Measurements from ENCODE around the gene ITPR2. TPM values are rescaled to one million over a fixed set of nuclear protein-coding genes. Genes with fewer than 3 reads are reported as not detected.
"Not testable (repeated sequence)": the region's sequence is repeated elsewhere in the genome, so short reads cannot be mapped to it uniquely, and the experiment has no call there.

ITPR2 gene
- total RNA-seq, 1 experiment from 2014 or later = 41.6 TPM

GRCh38 chr12:26838888-26839416 lies 6.0 kb upstream of the ITPR2 start:
- Histone ChIP-seq H3K36me3 (ENCODE audit: control insufficient read depth, insufficient read depth, low read length) (no peaks in the 10 kb centered on the region), H3K4me1 (no peaks in the 10 kb centered on the region), H3K4me3 (ENCODE audit: low read depth, low read length) (no peak overlapping the region), H3K27me3 (replicated peaks; ENCODE audit: control insufficient read depth, insufficient read depth, low read length) (no peaks in the 10 kb centered on the region), H3K9me3 (peaks cover 9% of the 10 kb centered on the region; the same call in 1 of the 2 replicates)
- no peaks in the 10 kb centered on the region for H3K27me3 Mint-ChIP-seq (ENCODE audit: insufficient read depth, unreplicated experiment)
- intact Hi-C loops (cut with micrococcal nuclease; ENCODE audit: unreplicated experiment) = loop anchor here (10.0 kb wide), 1 partner anchor 724 kb away; no protein-coding TSS in a partner anchor
- no peaks in the 10 kb centered on the region for H3K36me3 Mint-ChIP-seq (ENCODE audit: insufficient read depth, unreplicated experiment)
- BruUV-seq (replicated peaks) = no TSS peak
- no peak overlapping the region for H3K27ac Mint-ChIP-seq (ENCODE audit: unreplicated experiment)
- ChIA-PET POLR2A (no interaction called here), CTCF (interaction anchor here (0.6 kb wide), 1 partner anchor 1318 kb away, joined by 3 read pairs; no protein-coding TSS in a partner anchor)
- peaks cover 12% of the 10 kb centered on the region for H3K9me3 Mint-ChIP-seq (ENCODE audit: unreplicated experiment)
- DNase-seq = no peak
- H3K4me1 Mint-ChIP-seq (ENCODE audit: low read depth, unreplicated experiment) = peaks cover 10% of the 10 kb centered on the region
- TF ChIP-seq CTCF (IDR thresholded peaks at IDR 0.05; ENCODE audit: insufficient read depth in 1 of 2, low read depth in 1 of 2, low read length in 1 of 2, severe bottlenecking in 1 of 2, unreplicated experiment in 1 of 2) = no peak
- no peak overlapping the region for H3K4me3 Mint-ChIP-seq (ENCODE audit: unreplicated experiment)

- peaks cover 9% of the 10 kb centered on the region; the same call in 1 of the 2 replicates for H3K9me3 ChIP-seq
- no peaks in the 10 kb centered on the region for H3K27me3 Mint-ChIP-seq (ENCODE audit: insufficient read depth, unreplicated experiment)
- 0 out of 2 replicates have a peak, but pooled peaks cover 1% of the 10 kb centered on the region for H3K4me1 ChIP-seq
- ChIA-PET CTCF (no interaction called here), POLR2A (no interaction called here)
- no peaks in the 10 kb centered on the region for H3K27me3 ChIP-seq (replicated peaks; ENCODE audit: control insufficient read depth, insufficient read depth, low read length)
- peaks cover 12% of the 10 kb centered on the region for H3K9me3 Mint-ChIP-seq (ENCODE audit: unreplicated experiment)
- DNase-seq = no peak
- intact Hi-C loops (cut with micrococcal nuclease; ENCODE audit: unreplicated experiment) = loop anchor here (10.0 kb wide), 1 partner anchor 721 kb away; no protein-coding TSS in a partner anchor
- no TSS peak for BruUV-seq (replicated peaks)
- H3K4me3 Mint-ChIP-seq (ENCODE audit: unreplicated experiment) = no peak overlapping the region
- peaks cover 12% of the 10 kb centered on the region for H3K36me3 Mint-ChIP-seq (ENCODE audit: insufficient read depth, unreplicated experiment)
- H3K36me3 ChIP-seq (ENCODE audit: control insufficient read depth, insufficient read depth, low read length) = no peaks in the 10 kb centered on the region
- no peak overlapping the region for H3K27ac Mint-ChIP-seq (ENCODE audit: unreplicated experiment)
- TF ChIP-seq CTCF (IDR thresholded peaks at IDR 0.05; ENCODE audit: insufficient read depth in 1 of 2, low read depth in 1 of 2, low read length in 1 of 2, severe bottlenecking in 1 of 2, unreplicated experiment in 1 of 2) = no peak
- H3K4me3 ChIP-seq (ENCODE audit: low read depth, low read length) = no peak overlapping the region
- H3K4me1 Mint-ChIP-seq (ENCODE audit: low read depth, unreplicated experiment) = peaks cover 11% of the 10 kb centered on the region
These were observed 3.2 kb upstream of the ITPR2 start for GRCh38 chr12:26836201-26836600.

- POLR2A ChIA-PET = interaction anchor here (1.9 kb wide), 1 partner anchor 11 kb away, joined by 12 read pairs; no protein-coding TSS in a partner anchor
- Mint-ChIP-seq H3K9me3 (ENCODE audit: unreplicated experiment) (peaks cover 12% of the 10 kb centered on the region), H3K36me3 (ENCODE audit: insufficient read depth, unreplicated experiment) (peaks cover 12% of the 10 kb centered on the region), H3K4me1 (ENCODE audit: low read depth, unreplicated experiment) (peaks cover 16% of the 10 kb centered on the region), H3K4me3 (ENCODE audit: unreplicated experiment) (peak overlapping the region; percentile 87)
- CTCF ChIA-PET = interaction anchor here (2.1 to 3.4 kb wide), 5 partner anchors 9 to 180 kb away, joined by 4 to 33 read pairs (median 21); partner anchors contain the start of gene TM7SF3
- not testable (repeated sequence) for H3K27ac Mint-ChIP-seq (ENCODE audit: unreplicated experiment); DNase-seq; H3K27me3 ChIP-seq (replicated peaks; ENCODE audit: control insufficient read depth, insufficient read depth, low read length); H3K36me3 ChIP-seq (ENCODE audit: control insufficient read depth, insufficient read depth, low read length); BruUV-seq (replicated peaks); H3K4me1 ChIP-seq; H3K27me3 Mint-ChIP-seq (ENCODE audit: insufficient read depth, unreplicated experiment); H3K9me3 ChIP-seq; H3K4me3 ChIP-seq (ENCODE audit: low read depth, low read length)
- intact Hi-C loops (cut with micrococcal nuclease; ENCODE audit: unreplicated experiment) = loop anchor here (5.0 to 10.0 kb wide), 2 partner anchors 178 to 720 kb away; partner anchors contain the start of gene TM7SF3
These were observed 1.6 kb upstream of the ITPR2 start for GRCh38 chr12:26834503-26835060.

All from Caco-2 (cell line).